Stimulated activated CD8-positive, alpha-beta memory T cell treated with anti-CD3 and anti-CD28 coated beads, Interleukin-12 subunit alpha, Interleukin-12 subunit beta, amount 100 ng/mL, for 24 hours (primary cell): ENCODE data around the gene PROP1.
"Not testable (repeated sequence)": the region's sequence is repeated elsewhere in the genome, so short reads cannot be mapped to it uniquely, and the experiment has no call there.

Experiments used
- DNase-seq: peaks from one replicate; pipeline ENCODE4 v3.0.0-alpha.2; 2020; ENCODE audit errors: extremely low read depth

Gene PROP1

DNA sequence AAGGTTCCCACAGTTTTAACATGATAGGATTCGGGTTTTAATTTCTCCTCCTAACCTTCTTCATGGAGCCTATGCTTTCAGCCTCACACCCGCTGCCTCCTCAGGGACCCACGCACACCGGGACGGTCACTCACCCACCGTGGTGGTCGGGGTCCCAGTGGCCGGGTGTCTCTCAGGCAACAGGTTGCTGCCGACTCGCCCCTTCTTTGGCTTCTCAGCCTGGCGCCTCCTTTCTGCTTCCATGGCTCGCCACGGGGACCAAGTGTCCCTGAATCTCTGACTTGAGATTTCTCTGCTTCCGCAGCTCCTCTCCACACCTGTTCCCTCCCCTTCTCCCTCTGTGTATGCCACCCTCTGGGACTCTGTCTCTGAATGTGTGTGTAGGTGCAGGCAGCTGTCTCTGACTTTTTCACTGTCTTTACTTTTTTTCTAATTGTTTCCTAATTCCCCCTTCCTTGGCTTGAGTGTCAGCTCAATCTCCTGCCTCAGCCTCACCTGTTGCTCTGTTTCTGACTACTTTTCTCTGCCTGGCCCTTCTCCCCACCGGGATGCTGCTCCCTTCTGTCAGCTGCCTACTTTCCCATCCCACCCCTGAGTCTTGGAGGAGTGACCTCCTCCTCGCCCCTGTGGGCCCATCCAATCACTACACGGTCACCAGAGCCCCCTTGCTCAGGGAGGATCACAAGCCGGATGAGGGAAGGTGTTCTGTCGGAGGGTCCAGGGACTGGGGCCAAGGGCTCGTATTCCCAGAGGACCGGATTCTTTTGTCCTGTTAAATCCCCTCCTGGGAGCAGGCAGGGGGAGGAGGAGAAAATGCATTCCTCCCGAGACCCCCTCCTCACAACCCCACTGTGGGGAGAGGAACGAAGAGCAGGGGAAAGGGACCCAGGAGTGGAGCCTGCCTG lies at the start of gene PROP1:
TSS of gene PROP1 (minus strand) at position 552 of the 905 bp plus-strand sequence. CDS start at position 243, 309 bp downstream.
- DNase-seq = no peak

DNA sequence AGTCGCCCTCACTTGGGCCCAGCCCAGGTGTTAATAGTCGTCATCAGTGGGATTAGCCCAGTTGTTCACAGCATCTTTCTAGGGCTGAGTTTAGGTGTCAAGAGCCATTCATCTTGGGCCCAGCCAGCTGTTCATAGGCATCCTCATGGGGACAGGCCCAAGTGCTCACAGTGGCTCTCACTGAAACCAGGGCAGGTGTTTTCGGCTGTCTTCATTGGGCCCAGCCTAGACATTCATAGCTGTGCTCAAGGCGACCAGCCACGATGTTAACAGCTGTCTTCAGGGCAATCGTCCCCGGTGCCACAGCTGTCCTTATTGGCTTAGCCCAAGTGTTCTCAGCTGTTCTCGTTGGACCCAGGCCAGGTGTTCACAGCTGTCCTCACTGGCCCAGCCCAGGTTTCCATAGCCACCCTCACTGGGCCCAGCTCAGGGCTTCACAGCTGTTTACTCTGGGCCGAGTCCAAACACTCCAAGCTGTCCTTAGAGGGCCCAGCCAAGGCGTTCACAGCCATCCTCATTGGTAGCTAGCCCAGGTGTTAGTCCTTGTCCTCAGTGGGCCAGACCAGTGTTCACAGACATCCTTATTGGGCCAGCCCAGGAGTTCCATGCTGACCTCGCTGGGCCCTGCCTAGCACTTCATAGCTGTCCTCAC lies 23.5 kb upstream of the PROP1 start:
- not testable (repeated sequence) for DNase-seq

DNA sequence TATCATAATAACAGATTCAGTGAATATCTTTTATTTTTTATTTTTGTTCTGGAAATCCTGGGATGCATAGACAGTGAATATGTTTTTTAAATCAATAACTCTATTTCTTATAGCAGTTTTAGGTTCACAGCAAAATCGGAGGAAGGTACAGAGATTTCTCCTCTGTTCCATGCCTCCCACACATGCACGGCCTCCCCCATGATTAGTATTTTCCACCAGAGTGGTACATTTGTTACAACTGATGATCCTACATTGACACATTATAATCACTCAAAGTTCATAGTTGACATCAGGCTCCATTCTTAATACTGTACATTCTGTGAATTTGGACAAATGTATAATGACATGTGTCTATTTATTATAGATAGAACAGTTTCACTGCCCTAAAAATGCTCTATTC lies 16.7 kb upstream of the PROP1 start:
- not testable (repeated sequence) for DNase-seq

DNA sequence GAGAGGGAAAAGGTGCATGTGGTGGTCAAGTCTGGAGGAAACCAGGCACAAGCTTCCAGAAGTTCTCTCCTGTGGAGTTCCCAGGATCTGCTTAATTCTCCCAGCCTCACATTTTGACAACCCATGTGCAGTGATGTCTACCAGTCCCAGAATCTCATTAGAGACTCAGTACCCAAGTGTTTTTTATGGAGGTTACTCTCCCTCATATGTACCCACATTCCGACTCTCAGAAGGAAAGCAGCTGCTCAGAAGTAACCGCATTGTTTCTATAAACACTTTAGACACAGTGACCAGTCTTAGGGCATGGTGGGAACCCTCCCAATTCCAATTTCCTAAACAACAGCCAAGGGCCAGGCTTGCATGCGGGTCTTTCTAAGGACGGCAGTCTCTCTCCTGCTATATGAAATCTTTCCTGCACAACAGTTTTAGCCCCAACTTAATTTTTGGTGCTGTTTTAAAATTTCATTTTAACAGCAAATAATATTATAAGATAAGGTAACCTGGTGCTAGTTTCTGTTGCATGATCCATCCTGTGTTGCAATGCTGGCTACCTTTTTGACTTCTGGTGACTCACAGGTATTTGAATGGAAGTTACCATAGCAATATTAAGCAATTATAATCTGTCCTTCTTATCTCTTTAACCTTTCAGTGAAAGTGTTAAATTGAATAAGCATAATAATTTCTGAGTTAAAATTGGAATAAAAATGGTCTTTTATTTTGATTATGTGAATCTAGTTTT lies 15.9 kb upstream of the PROP1 start:
- DNase-seq = not testable (repeated sequence)

DNA sequence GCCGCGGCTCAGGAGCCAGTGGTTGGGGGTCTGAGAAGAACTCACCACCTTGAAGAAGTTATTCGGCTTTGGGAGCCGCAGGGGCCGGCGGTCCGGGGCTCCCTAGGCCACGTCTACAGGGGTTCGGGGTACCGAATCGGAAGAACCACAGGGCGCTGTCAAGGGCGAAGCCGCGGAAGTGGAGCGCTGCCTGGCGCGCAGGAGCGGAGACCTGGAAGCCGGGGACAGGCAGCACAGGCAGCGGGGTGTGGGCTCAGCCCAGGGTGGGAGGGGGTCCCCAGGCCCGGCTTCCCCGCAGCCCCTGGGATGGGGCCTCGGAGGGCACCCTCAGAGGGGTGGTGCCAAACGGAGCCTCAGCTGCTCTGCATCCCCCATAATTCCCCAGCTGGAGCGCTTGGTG lies 11.2 kb upstream of the PROP1 start:
- not testable (repeated sequence) for DNase-seq

DNA sequence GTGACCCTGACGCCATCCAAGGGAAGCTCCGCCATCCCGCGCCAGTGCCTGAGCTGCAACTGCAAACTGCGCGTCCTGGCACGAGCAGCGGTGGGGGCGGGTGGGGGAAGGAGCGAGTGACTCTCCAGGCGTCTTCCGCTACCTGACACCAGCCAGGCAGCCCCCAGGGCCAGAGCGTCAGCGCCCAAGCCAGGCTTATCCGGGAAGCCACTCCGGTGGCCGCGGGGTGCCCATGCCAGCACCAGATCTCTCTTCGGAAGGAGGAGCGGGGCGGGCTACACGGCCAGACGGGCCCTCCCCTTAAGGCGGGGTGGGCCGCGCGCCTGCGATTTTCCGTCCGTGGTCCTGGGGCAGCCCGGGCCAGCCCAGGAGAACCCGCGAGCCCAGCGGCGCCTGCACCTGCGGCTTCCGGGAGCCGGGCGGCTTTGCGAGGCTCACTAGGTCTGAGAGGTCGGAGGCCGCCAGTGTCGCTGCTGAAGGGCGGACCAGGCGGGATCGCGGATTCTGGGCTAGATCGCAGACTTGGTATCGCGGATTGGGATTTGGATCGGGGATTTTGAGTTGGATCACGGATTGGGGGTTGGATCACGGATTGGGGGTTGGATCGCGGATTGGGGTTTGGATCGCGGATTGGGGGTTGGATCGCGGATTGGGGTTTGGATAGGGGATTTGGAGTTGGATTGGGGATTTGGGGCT lies 10.6 kb upstream of the PROP1 start:
- DNase-seq = not testable (repeated sequence)

DNA sequence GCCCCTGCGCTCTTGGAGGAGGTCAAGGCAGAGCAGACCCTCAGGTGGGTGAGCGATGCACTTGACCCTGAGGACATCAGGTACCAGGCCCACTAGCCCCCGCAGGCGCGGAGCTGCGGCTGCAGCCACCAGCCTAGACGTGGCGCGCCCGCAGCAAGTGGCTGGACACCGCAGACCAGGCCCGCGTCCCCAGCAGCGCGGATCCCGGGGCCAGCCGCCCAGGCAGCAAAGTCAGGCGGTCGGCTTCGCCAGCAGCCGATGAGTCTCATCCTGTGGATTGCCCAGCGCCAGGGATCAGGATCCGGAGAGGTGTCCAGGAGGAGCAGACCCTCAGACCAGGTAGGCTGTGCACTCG lies 10.1 kb upstream of the PROP1 start:
- DNase-seq = not testable (repeated sequence)

DNA sequence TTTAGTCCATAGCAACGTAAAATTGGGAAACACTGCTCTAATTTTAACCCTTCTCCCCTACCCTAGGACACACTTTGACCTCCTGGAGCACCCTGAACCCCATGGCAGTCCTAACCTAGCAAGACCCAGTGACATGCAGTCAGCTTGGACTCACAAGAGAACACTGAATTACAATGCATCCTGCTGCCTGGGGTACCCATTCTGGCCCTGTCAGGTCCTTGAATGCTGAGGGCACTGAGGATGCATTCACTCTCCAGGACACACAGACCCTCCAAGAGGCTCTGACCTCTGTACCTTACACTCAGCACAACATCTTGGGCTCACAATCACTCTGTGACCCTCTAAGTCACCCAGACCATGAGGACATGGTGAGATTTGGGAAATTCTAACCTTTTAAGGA lies 1.8 kb upstream of the PROP1 start:
- no peak for DNase-seq

DNA sequence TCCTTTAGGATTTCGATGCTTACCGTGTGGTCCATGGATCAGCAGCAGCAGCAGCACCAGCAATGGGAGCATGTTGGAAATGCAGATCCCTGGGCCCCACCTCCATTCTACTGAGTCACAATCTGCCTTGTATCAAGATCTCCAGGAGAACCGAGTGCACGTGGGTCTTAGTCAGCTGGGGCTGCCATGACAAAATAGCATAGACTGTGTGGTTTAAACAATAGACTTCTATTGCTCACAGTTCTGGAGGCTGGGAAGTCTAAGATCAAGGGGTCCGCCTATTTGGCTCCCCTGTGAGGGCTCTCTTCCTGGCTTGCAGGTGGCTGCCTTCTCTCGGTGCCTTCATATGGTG lies 1.3 kb upstream of the PROP1 start:
- no peak for DNase-seq

DNA sequence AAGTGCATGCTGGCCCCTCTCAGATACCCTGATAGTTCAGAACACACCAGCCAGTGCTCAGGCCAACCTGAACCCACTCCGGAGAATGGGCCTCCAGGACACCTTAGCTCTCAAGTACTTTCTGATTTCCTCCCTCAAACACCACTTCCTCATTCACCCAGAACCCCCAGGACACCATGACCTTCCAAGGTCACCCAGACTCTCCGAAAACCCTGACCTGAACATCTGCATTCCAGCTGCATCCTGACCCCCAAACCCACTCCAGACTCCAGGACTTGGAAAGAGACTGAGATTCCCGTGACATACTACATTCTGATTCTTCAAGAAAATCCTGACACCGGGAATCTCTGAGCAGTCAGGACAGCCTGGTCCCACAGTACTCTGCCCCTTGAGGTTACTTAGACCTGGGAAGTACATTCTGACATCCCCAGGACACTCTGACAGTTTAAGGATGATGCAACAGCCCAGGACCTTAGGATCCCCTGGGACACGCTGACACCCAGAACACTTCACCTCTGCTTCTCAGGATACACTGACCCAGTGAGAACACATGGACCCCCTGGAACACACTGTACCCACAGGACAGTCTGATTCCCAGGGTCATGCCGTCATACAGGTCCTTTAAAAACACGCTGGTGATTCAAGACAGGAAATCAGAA lies 747 bp upstream of the PROP1 start:
- DNase-seq = no peak

DNA sequence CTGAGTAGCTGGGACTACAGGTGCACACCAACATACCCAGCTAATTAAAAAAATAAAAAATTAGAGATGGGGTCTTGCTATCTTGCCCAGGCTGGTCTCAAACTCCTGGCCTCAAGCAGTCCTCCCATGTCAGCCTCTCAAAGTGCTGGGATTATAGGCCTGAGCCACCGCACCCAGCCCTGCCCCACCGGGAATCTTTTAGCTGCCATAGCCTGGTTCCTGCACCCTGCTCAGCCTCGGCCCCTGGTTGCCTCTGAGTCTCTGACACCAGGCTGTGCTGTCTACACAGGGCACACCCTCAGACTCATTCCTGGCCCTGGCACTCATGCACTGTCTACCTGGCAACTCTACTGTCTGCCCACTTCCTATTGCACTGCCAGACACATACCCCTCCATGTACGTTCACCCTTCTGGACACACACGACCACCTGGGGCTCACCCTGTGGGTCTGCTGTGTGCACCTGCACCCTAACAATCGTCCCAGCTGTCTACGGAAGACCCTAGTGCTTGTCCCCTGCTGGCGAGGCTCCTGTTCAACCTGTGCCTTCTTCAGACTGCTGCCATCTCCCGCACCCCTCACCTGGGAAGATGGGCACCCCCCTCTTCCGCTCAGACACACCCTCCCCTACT lies 1.4 kb downstream of the PROP1 start:
- no peak for DNase-seq

DNA sequence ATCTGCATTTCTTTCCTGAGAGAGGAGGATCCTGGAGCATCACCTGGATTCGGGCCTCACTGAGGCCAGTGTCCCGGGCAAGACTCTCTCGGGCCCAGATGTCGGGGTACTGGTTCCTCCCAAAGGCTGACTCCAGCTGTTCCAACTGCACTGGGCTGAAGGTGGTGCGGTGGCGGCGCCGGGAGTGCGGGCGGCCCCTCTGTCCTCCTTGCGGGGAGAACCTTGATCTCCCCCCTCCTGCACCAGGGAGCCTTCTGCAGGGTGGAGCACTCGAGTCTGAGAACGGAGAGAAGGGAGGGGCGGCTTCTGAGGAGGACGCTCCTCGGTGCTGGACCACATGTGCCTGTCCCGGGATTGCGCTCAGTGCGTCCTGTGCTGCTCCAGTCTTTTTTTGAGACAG lies 2.0 kb downstream of the PROP1 start:
- DNase-seq = no peak

DNA sequence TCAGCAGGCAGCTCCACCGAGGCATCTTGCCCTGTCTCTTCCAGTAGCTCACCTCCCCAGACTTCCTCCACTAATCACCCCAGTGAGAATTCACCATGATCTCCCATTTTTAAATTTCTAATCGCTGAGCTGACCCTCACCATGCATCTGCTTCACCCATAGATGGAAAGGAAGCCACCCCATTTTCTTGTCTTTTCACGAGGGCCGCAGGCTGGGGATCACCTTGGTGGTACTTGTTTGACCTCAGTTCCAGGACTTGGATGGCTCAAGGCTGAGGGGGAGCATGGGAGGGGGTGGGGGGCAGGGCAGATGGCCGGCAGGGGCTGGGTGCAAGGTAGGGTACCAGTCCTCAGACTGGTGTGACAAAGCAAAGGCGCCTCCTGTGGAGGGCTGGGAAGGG lies 3.6 kb downstream of the PROP1 start:
- DNase-seq = no peak

DNA sequence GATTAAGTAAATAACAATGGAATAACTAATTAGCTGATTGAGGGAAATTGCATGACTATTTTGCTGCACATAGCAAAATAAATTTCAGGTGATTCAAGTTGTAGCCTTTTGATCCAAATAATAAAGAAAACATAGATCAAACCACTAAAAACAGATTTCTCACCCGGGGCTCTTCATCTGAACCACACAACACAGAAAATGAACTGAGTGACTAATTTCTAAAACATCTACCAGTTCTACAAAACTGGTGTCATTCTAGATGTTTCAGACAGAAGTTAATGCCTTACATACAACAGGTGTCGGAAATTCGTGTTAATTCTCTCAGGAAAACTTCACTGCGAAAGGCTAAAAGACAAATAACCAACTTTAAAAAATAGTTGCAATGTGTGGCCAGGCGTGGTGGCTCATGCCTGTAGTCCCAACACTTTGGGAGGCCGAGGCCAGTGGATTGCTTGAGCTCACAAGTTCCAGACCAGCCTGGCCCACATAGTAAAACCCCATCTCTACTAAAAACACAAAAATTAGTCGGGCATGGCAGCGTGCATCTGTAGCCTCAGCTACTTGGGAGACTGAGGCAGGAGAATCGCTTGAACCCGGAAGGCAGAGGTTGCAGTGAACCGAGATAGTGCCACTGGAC lies 6.9 kb downstream of the PROP1 start:
- no peak for DNase-seq

DNA sequence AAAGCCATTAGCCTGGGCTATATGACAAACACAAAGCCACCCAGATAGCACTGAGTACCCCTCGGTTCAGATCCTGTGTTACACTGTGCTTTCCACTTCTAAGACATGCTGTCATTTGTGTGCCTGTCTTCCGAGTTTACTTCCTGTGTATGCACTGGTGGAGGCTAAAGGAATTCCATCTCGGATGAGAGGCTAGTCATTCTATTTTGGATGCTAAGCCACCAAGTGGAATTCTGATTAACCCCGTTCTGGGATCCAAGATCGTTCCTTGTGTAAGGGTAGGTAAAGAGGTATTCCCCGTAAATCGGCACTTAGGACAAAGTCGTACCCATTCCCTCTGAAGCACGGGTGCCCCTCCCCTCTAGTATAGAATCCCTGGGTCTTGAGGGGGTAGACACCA lies 8.7 kb downstream of the PROP1 start:
- DNase-seq = no peak

DNA sequence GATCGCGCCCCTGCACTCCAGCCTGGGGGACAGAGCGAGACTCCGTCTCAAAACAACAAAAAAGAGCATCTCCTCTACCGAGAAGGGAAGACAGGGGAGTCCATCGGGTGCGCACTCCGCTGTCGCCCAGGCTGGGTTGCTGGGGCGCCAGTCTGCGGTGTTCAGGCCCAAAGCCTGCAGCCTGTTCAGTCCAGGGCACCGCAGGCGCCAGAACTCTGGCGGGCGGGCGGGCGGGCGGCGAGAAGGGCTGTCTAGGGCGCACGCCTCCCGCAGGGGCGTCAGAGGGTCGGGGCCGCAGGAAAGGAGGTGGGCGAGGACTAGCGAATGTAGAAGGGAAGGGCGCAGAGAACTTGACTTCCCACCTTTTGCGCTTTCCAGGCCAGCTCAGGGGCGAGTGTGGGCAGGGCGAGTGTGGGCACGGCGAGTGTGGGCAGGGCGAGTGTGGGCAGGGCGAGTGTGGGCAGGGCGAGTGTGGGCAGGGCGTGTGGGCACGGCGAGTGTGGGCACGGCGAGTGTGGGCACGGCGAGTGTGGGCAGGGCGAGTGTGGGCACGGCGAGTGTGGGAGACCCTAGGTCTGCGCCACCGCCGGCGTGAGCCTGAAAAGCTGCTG lies 10.5 kb downstream of the PROP1 start:
- no peak for DNase-seq

DNA sequence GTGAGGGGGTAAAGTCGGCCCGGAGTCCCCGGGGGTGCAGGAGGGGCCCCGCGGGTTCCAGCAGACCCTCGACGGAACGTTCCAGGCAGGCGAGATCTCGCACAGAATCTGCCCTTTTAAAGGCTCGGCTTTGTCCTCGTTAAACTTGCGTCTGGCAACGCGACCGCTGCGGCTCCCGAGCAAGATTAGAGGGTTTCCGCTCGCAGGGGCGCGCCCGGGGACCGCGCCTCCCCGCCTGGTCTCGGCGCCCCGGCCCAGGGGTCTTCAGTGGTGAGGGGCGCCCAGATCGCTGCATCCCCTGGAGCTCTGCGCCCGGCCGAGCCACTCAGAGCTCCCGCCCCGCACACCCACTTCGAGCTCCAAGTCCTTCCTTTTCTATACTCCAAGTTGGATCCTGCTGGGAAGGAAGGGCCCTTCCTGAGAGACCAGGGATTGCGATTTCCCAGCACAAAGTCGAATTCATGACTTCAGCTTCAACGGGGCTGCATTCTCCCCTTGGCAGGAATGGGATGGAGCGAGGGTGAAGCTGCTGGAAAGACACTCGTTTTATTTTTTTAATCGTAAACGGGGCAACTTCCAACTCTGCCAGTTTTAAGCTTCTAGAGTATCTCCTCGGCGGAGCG lies 11.3 kb downstream of the PROP1 start:
- no peak for DNase-seq

DNA sequence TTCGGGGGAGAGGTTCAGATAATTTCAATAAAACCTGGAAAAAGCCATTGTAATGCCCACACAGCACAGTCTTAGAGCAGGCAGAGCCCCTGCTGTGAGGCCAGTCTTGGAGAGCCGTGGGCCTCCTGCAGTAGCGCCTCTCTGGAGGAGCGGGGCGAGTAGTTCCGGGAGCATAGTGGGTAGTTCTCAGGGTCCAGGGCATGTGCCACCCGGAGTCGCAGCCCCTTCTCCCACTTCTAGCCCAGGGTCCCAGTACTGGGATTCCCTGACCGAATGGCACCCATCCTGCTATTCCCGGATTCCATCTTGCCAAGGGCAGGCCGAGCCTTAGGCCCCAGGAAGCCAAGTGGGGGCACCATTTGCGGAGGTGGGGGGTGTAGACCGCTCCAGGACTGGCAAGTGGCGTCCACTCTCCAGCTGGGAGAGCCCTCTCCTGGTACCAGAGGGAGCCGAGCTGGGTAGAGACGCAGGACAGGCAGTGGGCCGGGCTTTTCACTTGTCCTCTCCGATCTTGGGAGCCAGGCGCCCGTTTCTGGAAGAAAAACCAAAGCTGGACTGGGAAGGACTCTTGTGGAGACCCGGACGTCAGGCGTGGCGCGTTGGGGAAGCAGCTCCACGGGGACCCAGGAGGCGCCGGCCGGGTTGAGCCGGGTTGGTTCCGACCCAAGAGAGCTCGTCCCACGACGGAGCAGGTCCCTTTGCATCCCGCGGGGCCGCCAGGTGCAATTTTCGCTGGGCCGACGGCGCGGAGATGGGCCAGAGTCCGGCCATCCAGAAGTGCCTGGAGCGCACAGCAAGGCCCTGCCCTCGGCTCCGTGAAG lies 12.1 kb downstream of the PROP1 start:
- DNase-seq = no peak

DNA sequence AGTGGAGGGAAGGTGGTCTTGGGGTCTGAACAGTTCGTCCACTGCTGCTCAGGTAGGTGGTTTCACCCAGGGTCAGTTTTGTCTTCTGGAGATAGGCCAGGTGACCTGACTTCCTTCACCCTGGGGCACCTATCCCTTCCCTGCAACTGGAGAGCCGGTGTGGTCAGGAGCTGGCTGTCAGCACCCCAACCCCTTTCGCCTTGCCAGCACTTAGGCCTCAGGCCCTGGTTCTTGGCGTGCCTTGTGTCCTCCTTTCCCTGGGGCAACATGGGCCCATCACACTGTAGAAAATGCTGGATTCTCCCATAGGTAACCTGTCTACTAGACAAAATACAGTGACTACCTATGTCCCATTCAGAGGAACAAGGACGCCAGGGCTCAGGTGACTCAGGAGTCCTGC lies 13.1 kb downstream of the PROP1 start:
- no peak for DNase-seq
